Stimulated activated CD8-positive, alpha-beta memory T cell treated with anti-CD3 and anti-CD28 coated beads, Interleukin-15, amount 100 ng/mL, for 24 hours (primary cell): ENCODE measurements around the gene FRS3.
A peak's percentile ranks its signal among the peaks of the same experiment; 100 is the strongest.
"Not testable (repeated sequence)": the region's sequence is repeated elsewhere in the genome, so short reads cannot be mapped to it uniquely, and the experiment has no call there.

Source experiments
- DNase-seq: peaks from one replicate; pipeline ENCODE4 v3.0.0-alpha.2; 2020; ENCODE audit warnings: low read depth

Gene FRS3, protein sequence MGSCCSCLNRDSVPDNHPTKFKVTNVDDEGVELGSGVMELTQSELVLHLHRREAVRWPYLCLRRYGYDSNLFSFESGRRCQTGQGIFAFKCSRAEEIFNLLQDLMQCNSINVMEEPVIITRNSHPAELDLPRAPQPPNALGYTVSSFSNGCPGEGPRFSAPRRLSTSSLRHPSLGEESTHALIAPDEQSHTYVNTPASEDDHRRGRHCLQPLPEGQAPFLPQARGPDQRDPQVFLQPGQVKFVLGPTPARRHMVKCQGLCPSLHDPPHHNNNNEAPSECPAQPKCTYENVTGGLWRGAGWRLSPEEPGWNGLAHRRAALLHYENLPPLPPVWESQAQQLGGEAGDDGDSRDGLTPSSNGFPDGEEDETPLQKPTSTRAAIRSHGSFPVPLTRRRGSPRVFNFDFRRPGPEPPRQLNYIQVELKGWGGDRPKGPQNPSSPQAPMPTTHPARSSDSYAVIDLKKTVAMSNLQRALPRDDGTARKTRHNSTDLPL

DNA sequence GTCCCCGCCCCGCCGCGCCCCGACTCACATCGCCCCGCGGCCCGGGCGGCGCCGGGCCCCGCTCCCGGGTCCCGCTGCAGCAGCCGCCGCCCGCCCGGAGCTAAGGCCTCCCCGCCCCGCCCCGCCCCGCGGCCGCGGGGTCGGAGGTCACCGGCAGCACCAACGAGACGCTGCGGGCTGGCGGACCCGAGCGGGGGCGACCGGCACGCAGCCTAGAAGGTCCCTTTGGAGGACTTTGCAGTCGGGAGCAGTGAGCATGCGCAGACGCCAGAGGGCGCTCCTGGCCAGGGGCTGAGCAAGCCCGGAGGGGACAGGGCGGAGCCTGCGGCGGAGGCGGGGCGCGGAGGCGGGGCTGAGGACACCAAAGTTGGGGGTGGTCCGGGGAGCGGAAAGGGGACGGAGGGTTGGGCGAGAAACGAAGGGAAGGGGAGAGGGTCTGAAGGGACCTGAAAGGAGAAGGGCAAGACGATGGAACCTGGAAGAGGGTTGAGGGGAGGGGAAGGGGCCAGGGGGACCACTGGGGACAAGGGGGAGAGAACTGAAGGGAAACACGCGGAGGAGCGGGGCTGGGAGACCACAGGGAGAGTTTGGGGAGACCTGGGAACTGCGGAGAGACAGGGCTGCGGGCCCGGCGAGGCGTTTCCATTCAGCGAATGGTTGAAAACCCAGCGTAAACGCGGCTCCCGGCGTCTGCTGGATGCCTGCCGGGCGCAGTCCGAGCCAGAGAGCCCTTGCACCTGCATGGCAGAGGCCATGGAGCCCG lies at the start of gene FRS3:
Gene FRS3 (minus strand): TSS at position 113 of the 763 bp plus-strand sequence. CDS start 2,913 bp downstream, outside the sequence.
- DNase-seq, result peak; percentile 99

DNA sequence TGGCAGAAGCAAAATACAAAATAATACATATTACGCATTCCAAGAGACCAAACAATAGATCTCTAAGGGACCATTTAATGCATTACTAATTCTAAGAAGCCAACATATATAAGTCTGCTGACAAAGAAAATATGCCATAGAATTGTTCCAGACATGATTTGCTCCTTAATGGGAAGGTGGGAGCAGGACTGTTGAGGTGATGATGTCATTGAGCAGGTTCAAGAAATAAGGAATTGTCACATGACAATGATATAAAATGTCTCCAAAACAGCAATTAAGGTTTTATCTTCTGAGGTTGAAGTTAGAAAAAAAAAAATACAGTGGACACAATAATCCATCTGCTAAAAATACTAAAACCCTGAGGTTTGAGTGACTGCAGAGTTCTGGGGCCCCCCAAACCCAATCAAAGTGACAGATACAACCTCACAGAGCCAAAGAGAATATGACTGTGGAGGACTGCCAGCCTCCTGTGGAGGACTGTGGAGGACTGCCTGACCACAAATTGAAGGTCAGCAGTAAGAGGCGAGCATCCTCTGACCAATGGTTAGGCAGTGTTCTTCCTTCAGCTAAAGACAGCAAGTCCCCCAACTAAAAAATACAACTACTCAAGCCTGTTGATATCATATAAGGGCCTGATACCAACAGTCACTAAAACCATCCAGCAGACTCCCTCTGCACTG lies 46.8 kb upstream of the FRS3 start:
- DNase-seq, result no peak

DNA sequence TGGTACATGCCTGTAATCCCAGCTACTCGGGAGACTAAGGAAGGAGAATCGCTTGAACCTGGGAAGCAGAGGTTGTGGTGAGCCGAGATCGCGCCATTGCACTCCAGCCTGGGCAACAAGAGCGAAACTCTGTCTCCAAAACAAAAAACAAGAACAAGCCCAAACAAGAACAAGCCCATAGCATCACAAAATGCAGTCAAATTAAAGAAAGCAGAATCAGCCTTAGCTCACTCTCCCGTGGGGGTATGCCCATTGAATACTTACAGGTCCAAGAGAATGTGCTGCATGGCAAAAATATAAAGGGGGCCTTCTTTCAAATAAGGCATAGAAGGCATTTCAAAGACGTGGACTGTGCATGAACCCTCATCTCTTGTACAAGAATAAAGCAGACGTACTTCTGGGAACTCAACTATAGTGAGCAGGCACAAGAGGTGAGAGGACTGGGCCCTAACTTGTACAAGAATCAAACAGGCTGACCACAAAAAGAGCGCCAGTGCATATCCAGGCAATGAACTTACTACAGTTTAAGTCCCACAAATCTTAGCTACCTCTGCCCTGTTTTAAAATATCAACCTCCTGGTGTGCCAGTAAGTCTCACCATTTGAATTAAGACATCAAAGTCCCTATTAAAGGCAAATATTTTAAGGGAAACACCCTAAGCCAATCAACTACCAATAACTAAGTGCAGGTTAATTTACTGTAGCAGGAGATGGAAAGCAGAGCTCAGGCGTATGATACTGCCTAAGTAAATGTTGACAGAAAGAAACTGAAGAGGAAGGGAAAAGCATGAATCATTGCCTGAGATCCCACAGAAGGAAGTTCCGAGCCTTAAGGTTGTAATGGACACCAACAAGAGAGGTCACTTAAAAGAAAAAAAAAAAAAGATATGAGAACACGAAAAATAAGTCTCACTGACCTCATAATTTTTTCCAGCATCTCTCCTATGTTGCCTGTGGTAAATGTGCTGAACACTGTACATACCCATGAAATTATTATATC lies 45.2 kb upstream of the FRS3 start:
- no peak for DNase-seq

DNA sequence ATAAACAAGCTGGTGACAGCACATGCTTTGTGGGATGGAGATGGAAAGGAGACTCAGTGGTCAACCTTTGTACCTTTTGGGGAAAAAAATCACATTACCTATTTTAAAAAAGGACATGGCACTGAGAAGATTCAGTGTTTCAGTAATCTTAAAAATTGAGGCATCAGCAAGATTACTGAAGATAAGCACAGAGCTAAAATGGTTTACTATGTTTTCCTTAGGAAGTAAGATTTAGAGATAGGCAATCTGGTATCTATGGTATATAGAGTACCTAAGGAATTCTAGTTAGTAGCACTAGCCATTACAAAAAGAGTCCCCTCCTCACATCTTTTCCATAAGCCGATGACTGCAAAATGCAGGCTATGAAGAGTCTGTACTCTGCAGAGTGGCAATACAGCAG lies 43.5 kb upstream of the FRS3 start:
- no peak for DNase-seq

DNA sequence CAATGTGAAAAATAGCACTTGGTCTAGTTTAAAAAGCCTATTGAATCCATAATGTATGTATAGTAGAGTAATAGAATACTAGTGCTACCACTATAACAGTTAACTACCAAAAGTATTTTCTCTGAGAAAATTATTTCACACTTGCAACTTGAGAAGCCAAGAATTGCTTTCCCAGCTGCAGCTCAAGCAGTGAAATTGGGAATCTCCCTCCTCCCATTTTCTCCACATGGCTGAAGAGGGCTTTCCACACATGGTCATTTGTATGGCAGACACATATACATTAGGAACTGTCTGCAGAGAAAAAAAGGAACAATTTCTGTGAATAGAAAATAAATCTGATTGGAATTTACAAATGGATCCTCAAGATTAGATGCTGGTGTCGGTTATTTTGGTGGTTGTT lies 42.3 kb upstream of the FRS3 start:
- DNase-seq, result no peak

DNA sequence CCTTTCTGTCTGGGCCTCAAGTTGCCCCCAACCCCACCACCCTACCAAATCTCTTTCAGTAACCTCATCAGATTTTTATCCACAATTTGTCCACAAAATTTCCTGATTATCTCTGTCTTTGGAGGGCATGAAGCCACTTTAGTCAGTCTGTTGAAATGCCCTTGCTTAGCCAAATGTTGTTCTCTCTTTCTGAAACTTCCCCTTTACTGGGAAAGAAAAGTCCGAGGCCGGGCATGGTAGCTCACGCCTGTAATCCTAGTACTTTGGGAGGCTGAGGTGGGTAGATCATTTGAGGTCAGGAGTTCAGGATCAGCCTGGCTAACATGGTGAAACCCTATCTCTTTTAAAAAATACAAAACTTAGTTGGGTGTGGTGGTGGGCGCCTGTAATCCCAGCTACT lies 41.6 kb upstream of the FRS3 start:
- no peak for DNase-seq

DNA sequence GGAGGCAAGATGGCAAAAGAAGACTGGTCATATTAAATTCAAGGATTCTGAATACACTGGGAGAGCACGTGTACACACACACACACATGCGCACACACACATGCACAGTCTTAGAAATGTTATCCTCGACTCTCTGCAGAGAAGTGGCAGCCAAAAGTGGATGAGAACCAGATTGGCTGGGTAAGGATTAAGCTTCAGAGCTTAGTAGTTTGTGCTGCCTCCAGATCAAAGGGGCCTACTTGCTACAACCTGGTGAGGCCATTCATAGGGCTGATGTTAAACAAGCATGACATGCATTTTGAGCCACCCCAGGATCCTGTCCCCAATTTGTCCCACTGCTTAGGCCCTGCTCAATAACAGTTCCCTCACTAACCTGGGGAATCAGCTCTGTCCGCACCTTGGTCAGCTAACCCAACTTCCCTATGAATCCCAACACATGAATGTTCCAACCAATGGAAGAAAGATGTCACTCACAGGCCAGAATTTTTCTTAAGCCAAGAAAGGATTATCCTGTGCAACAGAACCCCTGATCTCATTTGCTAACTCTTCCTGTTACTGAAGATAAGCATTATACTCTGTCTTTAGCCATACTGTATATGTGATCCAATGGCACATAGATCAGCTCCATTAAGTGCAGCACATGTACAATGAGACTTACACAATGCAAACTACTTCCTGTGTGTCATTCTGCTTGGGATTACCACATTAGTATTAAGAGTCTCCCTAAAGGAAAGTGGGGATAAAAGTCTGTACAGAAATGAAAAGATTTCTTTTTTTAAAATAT lies 38.8 kb upstream of the FRS3 start:
- no peak for DNase-seq

DNA sequence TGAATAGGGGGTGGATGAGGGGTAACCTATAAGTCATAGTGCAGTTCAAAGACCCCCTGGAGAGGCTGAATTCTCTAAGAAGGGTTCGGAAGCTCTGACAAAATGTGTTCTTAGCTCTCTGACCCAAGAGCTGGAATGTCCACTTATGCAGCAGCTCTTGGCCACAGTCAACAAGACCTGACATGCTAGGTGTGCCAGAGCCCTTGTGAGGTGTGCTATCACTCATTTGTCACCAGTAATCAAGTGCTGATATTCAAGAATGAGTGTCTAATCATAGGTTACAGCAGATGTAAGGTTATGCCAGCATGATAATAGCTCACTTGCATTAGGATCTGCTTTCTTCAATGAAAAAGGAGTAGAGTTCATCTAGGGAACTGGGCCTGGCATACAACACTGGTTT lies 35.9 kb upstream of the FRS3 start:
- no peak for DNase-seq

DNA sequence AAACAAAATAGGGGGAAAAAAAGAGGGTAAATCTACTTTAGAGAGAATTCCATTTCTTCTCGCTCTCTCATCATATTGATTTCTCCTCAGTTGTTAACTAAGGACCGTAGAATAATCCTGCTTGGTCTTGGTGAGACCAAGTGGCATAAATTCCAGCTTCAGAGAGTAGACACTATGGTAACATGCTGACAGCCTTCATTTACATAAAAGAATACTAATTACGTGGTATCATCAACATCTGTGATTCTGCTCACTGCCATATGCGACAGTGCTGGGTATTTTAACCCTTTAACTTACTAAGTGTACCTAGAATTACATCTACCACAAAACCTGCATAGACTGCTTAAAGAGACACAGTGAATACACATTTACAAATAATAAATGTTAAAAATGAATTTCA lies 34.9 kb upstream of the FRS3 start:
- no peak for DNase-seq

DNA sequence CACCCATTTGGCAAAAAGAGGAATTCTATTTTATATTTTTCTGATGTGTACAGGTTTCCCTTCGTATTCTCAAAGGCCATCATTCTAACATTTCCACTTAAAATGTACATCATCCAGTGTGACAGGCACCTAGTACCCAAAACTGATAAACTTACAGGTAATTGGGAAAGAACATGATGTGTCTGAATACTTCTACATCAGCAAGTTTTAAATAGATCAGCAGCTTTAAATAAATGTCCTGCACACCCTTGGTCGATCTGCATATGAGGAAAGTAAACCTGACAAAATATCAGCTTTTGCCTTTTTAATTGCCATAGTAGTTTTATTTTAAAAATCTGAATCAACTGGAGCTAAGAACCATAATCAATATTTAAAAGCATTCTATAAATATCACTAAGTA lies 34.3 kb upstream of the FRS3 start:
- DNase-seq, result no peak

DNA sequence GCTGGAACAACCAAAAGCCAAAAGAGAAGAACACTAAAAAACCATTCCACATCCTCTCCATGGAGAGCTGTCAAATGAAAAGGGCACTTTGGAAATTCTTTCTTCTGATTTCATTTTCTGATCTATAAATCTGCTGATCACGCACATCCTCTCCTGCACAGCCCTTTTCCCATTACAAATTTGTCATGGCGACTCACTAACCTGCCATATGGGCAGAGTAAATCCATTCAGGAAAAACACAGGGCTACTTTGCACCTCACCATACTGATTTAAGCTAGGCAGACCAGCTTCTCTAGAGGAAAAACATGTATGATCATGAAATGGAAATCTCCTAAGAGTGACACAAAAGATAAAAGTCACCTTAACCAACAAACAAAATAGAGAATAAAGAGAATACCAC lies 33.8 kb upstream of the FRS3 start:
- no peak for DNase-seq

DNA sequence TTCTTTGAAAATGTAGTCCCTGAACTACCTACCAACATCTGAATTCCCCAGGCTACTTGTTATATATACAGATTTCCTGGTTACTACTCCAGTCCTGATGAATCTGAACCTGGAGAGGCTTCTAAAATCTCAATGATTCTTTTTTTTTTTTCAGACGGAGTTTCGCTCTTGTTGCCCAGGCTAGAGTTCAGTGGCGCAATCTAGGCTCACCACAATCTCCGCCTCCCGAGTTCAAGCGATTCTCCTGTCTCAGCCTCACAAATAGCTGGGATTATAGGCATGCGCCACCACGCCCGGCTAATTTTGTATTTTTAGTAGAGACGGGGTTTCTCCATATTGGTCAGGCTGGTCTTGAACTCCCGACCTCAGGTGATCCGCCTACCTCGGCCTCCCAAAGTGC lies 32.2 kb upstream of the FRS3 start:
- not testable (repeated sequence) for DNase-seq

DNA sequence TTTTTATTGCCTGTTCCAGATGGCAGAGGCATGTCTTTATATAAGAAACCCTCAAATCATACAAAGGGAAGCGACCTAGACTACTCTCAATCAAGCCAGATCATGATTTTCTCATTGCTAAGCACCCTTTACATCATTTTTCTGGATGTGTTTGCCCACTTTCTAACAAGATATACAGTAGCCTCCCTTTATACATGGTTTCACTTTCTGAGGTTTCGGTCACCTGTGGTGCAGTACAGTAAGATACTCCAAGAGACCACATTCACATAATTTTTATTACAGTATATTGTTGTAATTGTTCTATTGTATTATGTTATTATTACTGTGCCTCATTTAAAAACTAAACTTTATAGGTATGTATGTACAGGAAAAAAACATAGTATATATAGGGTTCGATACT lies 31.4 kb upstream of the FRS3 start:
- no peak for DNase-seq

DNA sequence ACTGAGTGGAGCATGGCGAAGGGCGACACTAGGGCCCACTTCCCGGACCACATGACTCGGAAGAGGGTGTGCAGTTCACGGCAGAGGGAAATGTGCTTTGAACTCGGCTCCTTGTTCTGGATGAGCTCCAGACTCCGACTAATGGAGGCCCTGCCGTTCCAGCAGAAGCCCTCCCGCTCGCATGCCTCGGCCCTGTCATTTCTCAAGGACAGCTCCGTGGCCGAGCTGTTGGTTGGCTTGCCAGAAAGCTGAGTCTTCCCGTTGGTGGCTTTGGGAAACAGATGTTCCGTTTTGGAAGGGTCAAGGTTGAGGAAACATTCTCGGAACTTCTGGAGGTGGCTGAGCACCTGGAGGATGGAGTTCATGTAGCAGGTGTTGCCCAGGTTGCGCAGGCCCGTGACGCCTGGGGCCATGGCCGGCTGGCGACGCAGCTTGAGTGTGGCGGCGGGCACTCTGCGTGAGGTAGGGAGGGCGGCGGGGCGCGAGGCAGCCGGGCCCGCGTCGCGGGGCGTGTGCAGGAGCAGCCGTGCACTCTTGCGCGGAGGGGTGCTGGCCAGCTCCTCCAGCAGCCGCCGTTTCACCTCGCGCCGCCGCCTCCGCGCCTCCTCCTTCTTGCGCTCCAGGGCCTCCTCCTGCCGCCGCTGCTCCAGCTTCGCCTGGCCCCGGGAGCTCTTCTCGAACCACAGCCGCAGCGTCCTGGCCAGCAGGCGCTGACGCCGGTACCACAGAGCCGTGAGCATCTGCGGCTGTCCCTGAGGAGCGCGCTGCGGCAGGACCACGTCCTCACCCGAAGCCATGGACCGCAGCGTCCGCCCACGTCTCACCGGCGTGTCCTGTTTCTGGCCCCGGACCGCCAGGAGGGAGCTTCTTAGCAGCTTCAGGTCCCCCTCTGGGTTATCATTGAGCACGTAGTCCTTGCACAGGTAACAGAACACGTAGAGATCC lies 26.4 kb upstream of the FRS3 start:
- DNase-seq, result no peak

DNA sequence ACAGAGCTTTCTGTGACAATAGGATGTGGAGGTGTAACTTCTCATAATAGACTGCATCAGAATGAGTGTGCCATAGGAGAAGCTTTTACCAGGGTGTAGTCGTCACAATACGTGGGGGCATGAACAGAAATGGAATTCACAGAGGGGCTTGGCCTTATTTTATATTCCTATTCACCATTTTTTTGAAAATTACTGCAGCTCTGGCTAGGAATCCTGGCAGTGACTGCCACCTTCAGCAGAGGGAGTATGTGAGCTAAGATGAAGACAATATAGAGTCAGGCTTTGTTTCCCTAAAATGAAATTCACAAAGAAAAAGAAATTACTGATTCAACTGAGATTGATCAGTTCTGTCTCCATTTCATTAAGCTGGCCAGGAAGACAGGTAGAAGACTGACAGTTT lies 21.7 kb upstream of the FRS3 start:
- DNase-seq, result no peak

DNA sequence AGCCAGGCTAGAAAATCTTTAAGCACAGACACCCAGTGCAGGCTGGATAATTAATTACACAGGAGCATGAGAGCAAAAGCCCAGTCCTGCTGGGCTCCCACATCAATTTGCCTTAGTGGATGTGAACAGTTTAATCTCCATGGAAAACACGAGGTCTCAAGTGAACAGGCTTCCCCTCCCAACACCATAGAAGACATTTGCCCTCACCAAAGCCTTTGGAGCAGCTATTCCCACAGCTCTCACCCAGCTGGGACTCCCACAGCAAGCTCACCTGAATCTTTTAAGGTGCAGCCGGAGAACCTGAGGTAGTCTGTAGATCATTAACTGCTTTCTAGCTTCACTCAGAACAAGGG lies 19.8 kb upstream of the FRS3 start:
- no peak for DNase-seq

DNA sequence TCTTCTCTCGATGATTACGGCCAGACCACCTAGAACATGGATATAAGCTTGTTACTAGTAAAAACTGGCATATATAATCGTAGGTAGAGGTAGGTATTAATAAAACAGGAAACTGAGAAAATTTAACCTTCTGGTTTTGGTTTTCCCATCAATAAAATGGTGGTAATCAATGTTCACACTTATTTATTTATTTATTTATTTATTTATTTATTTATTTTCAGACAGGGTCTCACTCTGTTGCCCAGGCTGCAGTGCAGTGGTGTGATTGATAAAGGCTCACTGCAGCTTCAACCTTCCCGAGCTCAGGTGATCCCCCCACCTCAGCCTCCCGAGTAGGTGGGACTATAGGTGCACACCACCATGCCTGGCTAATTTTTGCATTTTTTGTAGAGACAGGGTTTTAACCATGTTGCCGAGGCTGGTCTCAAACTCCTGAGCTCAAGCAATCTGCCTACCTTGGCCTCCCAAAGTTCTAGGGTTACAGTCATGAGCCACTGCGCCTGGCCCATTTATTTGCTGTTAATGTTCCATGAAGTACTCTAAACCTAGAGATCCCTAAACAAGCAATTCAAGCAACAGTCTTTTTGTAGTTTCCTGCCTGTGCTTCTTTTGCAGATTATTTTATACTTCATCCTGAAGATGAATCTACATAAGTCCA lies 19.3 kb upstream of the FRS3 start:
- no peak for DNase-seq

DNA sequence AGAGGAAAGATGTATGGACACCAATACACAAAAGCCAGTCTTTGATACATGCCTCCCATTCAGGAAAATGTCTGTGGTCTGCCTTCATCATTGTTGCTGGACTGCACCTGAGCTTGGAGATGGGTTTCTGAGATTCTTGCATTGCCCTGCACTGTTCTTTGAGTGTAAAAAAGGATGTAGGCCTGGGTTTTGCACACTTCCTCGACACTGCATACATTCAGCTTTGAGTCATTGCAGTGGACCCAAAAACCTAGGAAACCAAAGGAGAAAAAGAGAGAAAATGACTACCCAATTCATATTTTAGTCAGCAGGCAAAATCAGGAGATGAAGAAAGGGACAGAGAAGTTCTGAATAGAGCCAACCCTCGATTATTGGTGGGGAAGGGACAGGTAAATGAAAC lies 16.8 kb upstream of the FRS3 start:
- no peak for DNase-seq

DNA sequence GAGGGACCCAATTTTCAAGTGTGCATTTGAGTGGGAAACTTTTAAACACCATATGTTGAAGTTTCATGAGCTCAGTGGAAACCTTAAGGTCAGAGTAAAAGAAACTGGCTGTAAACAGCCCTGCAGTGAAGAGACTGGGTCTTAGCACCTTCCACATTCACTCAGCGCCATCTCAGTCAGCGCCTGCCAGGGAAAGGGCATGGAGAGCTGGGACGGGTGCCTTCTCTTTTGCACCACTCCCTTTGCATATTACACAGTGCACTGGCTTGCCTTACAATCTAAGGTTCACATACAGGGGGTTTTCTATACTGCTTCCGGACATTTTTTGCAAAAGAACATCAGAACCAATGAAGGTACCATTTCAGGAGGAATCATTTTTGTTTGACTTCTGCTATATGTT lies 12.3 kb upstream of the FRS3 start:
- DNase-seq, result no peak
